Measurements from ENCODE around the gene RIPK1.
"Not testable (repeated sequence)": the region's sequence is repeated elsewhere in the genome, so short reads cannot be mapped to it uniquely, and the experiment has no call there.

The RIPK1 gene

GRCh38 chr6:3135668-3136291 is 67.5 kb downstream of the RIPK1 start:
- H3K36me3 ChIP-seq (ENCODE audit: low read length) = no peaks in the 10 kb centered on the region
- H3K4me2 ChIP-seq (ENCODE audit: low read depth, low read length, poor library complexity, severe bottlenecking) = no peak overlapping the region
- H2AFZ ChIP-seq (ENCODE audit: low read depth, low read length, severe bottlenecking) = no peak overlapping the region
- H3K27ac ChIP-seq (ENCODE audit: low read depth, low read length) = no peak overlapping the region
- no peaks in the 10 kb centered on the region for H3F3A ChIP-seq (ENCODE audit: insufficient read depth)
- no peaks in the 10 kb centered on the region for H3K27me3 ChIP-seq (ENCODE audit: low read length)
- H4K20me1 ChIP-seq (ENCODE audit: low read depth, low read length) = no peaks in the 10 kb centered on the region
- no peaks in the 10 kb centered on the region for H3K9me3 ChIP-seq (ENCODE audit: insufficient read depth, low read length)
- no peak overlapping the region for H3K9ac ChIP-seq (ENCODE audit: low read length)
- H3K79me2 ChIP-seq (ENCODE audit: insufficient read depth, low read length) = no peaks in the 10 kb centered on the region
- TF ChIP-seq, protein P1, sequence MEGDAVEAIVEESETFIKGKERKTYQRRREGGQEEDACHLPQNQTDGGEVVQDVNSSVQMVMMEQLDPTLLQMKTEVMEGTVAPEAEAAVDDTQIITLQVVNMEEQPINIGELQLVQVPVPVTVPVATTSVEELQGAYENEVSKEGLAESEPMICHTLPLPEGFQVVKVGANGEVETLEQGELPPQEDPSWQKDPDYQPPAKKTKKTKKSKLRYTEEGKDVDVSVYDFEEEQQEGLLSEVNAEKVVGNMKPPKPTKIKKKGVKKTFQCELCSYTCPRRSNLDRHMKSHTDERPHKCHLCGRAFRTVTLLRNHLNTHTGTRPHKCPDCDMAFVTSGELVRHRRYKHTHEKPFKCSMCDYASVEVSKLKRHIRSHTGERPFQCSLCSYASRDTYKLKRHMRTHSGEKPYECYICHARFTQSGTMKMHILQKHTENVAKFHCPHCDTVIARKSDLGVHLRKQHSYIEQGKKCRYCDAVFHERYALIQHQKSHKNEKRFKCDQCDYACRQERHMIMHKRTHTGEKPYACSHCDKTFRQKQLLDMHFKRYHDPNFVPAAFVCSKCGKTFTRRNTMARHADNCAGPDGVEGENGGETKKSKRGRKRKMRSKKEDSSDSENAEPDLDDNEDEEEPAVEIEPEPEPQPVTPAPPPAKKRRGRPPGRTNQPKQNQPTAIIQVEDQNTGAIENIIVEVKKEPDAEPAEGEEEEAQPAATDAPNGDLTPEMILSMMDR (IDR thresholded peaks at IDR 0.05; ENCODE audit: insufficient read depth, low read length, poor library complexity, severe bottlenecking) = no peak
- TF ChIP-seq EZH2phosphoT487 (conservative IDR thresholded peaks at IDR 0.05; ENCODE audit: low read length) = no peak
- no peaks in the 10 kb centered on the region for H3K9me2 ChIP-seq (replicated peaks; ENCODE audit: insufficient read depth, low read length)
- no peak overlapping the region for H3K4me3 ChIP-seq (ENCODE audit: insufficient read depth, low read length, poor library complexity, severe bottlenecking)

GRCh38 chr6:3136292-3137011 is 68.2 kb downstream of the RIPK1 start:
- TF ChIP-seq EZH2phosphoT487 (conservative IDR thresholded peaks at IDR 0.05; ENCODE audit: low read length) = no peak
- TF ChIP-seq, protein P1 (IDR thresholded peaks at IDR 0.05; ENCODE audit: insufficient read depth, low read length, poor library complexity, severe bottlenecking) = no peak
- Histone ChIP-seq H3K9me3 (ENCODE audit: insufficient read depth, low read length) (no peaks in the 10 kb centered on the region), H3K9ac (ENCODE audit: low read length) (no peak overlapping the region), H3K4me3 (ENCODE audit: insufficient read depth, low read length, poor library complexity, severe bottlenecking) (no peak overlapping the region), H3K9me2 (replicated peaks; ENCODE audit: insufficient read depth, low read length) (no peaks in the 10 kb centered on the region), H3K27me3 (ENCODE audit: low read length) (no peaks in the 10 kb centered on the region), H3K36me3 (ENCODE audit: low read length) (no peaks in the 10 kb centered on the region), H3K79me2 (ENCODE audit: insufficient read depth, low read length) (no peaks in the 10 kb centered on the region), H3K4me2 (ENCODE audit: low read depth, low read length, poor library complexity, severe bottlenecking) (no peak overlapping the region), H4K20me1 (ENCODE audit: low read depth, low read length) (no peaks in the 10 kb centered on the region), H3F3A (ENCODE audit: insufficient read depth) (no peaks in the 10 kb centered on the region), H3K27ac (ENCODE audit: low read depth, low read length) (no peak overlapping the region), H2AFZ (ENCODE audit: low read depth, low read length, severe bottlenecking) (no peak overlapping the region)

DNA sequence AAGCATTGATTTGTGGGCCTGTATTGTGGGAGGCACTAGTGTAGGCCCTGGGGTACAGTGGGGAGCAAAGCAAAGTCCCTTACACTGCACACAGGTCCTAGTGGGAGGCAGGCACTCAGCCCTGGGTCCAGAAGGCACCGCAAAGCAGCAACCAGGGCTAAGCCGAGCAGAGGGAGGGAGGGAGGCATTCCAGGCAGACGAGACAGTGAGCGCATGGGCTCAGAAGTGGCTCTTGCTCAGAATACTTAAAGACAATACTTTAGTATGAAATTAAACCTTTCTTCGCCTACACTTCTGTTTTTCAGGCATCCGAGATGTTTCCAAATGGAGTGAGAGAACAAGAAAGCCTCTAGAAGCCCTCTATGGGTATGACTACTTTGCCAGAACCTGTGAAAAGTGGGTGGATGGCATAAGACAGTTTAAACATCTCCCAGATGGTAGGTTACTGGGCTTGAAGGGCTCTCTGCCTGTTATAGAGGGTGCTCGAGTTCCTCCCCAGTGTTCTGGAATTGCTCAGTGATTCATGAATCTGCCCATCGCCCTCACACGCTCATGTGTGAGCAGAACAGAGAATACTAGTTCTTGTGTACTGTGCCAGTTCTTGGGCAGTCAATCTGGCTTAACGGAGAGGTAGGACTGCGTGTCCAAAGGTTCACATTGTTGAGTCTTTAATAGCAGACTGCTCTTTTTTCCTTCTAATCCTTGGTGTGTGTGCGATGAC is 68.9 kb downstream of the RIPK1 start:
- Histone ChIP-seq H3K79me2 (ENCODE audit: insufficient read depth, low read length) (no peaks in the 10 kb centered on the region), H3K9me3 (ENCODE audit: insufficient read depth, low read length) (no peaks in the 10 kb centered on the region), H3K9me2 (replicated peaks; ENCODE audit: insufficient read depth, low read length) (no peaks in the 10 kb centered on the region), H3F3A (ENCODE audit: insufficient read depth) (no peaks in the 10 kb centered on the region), H4K20me1 (ENCODE audit: low read depth, low read length) (no peaks in the 10 kb centered on the region), H2AFZ (ENCODE audit: low read depth, low read length, severe bottlenecking) (no peak overlapping the region), H3K4me3 (ENCODE audit: insufficient read depth, low read length, poor library complexity, severe bottlenecking) (no peak overlapping the region), H3K9ac (ENCODE audit: low read length) (no peak overlapping the region), H3K4me2 (ENCODE audit: low read depth, low read length, poor library complexity, severe bottlenecking) (no peak overlapping the region), H3K27ac (ENCODE audit: low read depth, low read length) (no peak overlapping the region), H3K36me3 (ENCODE audit: low read length) (no peaks in the 10 kb centered on the region), H3K27me3 (ENCODE audit: low read length) (no peaks in the 10 kb centered on the region)
- no peak for TF ChIP-seq EZH2phosphoT487 (conservative IDR thresholded peaks at IDR 0.05; ENCODE audit: low read length)
- TF ChIP-seq, protein P1 (IDR thresholded peaks at IDR 0.05; ENCODE audit: insufficient read depth, low read length, poor library complexity, severe bottlenecking) = no peak

DNA sequence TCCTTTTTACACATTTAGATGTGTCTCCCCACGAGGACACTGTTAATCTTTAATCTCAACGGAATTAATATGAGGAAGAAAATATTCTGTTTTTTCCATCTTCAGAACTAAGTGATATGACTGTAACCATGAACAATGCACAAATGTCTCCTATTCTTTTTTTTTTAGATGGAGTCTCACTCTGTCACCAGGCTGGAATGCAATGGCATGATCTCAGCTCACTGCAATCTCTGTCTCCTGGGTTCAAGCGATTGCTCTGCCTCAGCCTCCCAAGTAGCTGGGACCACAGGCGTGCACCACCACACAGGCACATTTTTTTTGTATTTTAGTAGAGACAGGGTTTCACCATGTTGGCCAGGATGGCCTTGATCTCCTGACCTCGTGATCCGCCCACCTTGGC is 69.6 kb downstream of the RIPK1 start:
- H3K4me2 ChIP-seq (ENCODE audit: low read depth, low read length, poor library complexity, severe bottlenecking); H3K27me3 ChIP-seq (ENCODE audit: low read length); H3K27ac ChIP-seq (ENCODE audit: low read depth, low read length); H4K20me1 ChIP-seq (ENCODE audit: low read depth, low read length); H3K79me2 ChIP-seq (ENCODE audit: insufficient read depth, low read length); H2AFZ ChIP-seq (ENCODE audit: low read depth, low read length, severe bottlenecking); H3K4me3 ChIP-seq (ENCODE audit: insufficient read depth, low read length, poor library complexity, severe bottlenecking); H3K9ac ChIP-seq (ENCODE audit: low read length); H3F3A ChIP-seq (ENCODE audit: insufficient read depth); H3K9me3 ChIP-seq (ENCODE audit: insufficient read depth, low read length); H3K36me3 ChIP-seq (ENCODE audit: low read length); H3K9me2 ChIP-seq (replicated peaks; ENCODE audit: insufficient read depth, low read length): not testable (repeated sequence)

Data from SU-DHL-6 (cell line).